ENCODE results near the gene RASA4B.
"Not testable (repeated sequence)": the region's sequence is repeated elsewhere in the genome, so short reads cannot be mapped to it uniquely, and the experiment has no call there.

Gene RASA4B

GRCh38 chr7:102517550-102518147 lies at the start of gene RASA4B:
Gene RASA4B, minus strand, starts transcription at chr7:102517777. Its CDS starts 67 bp downstream, at chr7:102517710.
- DNase-seq (ENCODE audit: low spot score) = not testable (repeated sequence)

- not testable (repeated sequence) for DNase-seq (ENCODE audit: low spot score)
These were observed 33.3 kb upstream of the RASA4B start, which contains the start of gene SPDYE2 for GRCh38 chr7:102550808-102551422. Gene SPDYE2, plus strand, starts transcription at chr7:102551226. Its CDS starts 2,030 bp downstream, at chr7:102553256.

GRCh38 chr7:102546353-102546752 lies 28.8 kb upstream of the RASA4B start:
- not testable (repeated sequence) for DNase-seq (ENCODE audit: low spot score)

- DNase-seq (ENCODE audit: low spot score) = not testable (repeated sequence)
These were observed 27.7 kb upstream of the RASA4B start for GRCh38 chr7:102545288-102545687.

- not testable (repeated sequence) for DNase-seq (ENCODE audit: low spot score)
These were observed 26.8 kb upstream of the RASA4B start for GRCh38 chr7:102544372-102544771.

- DNase-seq (ENCODE audit: low spot score) = not testable (repeated sequence)
These were observed 26.0 kb upstream of the RASA4B start, which contains the start of gene UPK3BL2 for GRCh38 chr7:102543596-102543995. Gene UPK3BL2, minus strand, starts transcription at chr7:102543696. Its CDS starts 60 bp downstream, at chr7:102543636.

- not testable (repeated sequence) for DNase-seq (ENCODE audit: low spot score)
These were observed 25.2 kb upstream of the RASA4B start for GRCh38 chr7:102542771-102543170.

GRCh38 chr7:102542083-102542482 lies 24.5 kb upstream of the RASA4B start:
- not testable (repeated sequence) for DNase-seq (ENCODE audit: low spot score)

GRCh38 chr7:102540604-102541003 lies 23.0 kb upstream of the RASA4B start:
- DNase-seq (ENCODE audit: low spot score) = not testable (repeated sequence)

- DNase-seq (ENCODE audit: low spot score) = not testable (repeated sequence)
These were observed 17.6 kb upstream of the RASA4B start for GRCh38 chr7:102535062-102535615.

- not testable (repeated sequence) for DNase-seq (ENCODE audit: low spot score)
These were observed 14.6 kb upstream of the RASA4B start for GRCh38 chr7:102532127-102532526.

GRCh38 chr7:102531583-102531982 lies 14.0 kb upstream of the RASA4B start:
- DNase-seq (ENCODE audit: low spot score) = not testable (repeated sequence)

- DNase-seq (ENCODE audit: low spot score) = not testable (repeated sequence)
These were observed 10.5 kb upstream of the RASA4B start for GRCh38 chr7:102527822-102528793.

GRCh38 chr7:102527182-102527581 lies 9.6 kb upstream of the RASA4B start:
- DNase-seq (ENCODE audit: low spot score) = not testable (repeated sequence)

- not testable (repeated sequence) for DNase-seq (ENCODE audit: low spot score)
These were observed 7.2 kb upstream of the RASA4B start for GRCh38 chr7:102524803-102525202.

- not testable (repeated sequence) for DNase-seq (ENCODE audit: low spot score)
These were observed 3.2 kb upstream of the RASA4B start for GRCh38 chr7:102520797-102521196.

GRCh38 chr7:102516951-102517350 lies 626 bp downstream of the RASA4B start:
- DNase-seq (ENCODE audit: low spot score) = not testable (repeated sequence)

- DNase-seq (ENCODE audit: low spot score) = not testable (repeated sequence)
These were observed 1.7 kb downstream of the RASA4B start for GRCh38 chr7:102515889-102516288.

GRCh38 chr7:102514881-102515721 lies 2.5 kb downstream of the RASA4B start:
- DNase-seq (ENCODE audit: low spot score) = not testable (repeated sequence)

- not testable (repeated sequence) for DNase-seq (ENCODE audit: low spot score)
These were observed 4.8 kb downstream of the RASA4B start for GRCh38 chr7:102512642-102513221.
